Fibroblast of lung (primary cell): ENCODE data around the gene ZDHHC6. TPM values are rescaled to one million over a fixed set of nuclear protein-coding genes. Genes with fewer than 3 reads are reported as not detected.

Experiments used
- DNase-seq, 2 donors: peaks; one replicate each; pipeline versions ENCODE4 v3.0.0 to v3.0.0-alpha.2; 2010; ENCODE audit warnings: low read depth in 2 of 2
- H2AFZ ChIP-seq: 2 replicates; pipeline ENCODE4 v1.5.1; 2012; ENCODE audit warnings: low read length, control low read depth, inconsistent platforms
- H3K27ac ChIP-seq: 2 replicates; pipeline ENCODE4 v1.5.1; 2011; ENCODE audit warnings: low read length, control low read depth; ENCODE audit not compliant: insufficient read depth
- H3K27me3 ChIP-seq: 2 replicates; pipeline ENCODE4 v1.5.1; 2011; ENCODE audit warnings: mild to moderate bottlenecking, low read length; ENCODE audit not compliant: control insufficient read depth, insufficient read depth
- H3K36me3 ChIP-seq: 2 replicates; pipeline ENCODE4 v1.5.1; 2011; ENCODE audit warnings: low read length; ENCODE audit not compliant: control insufficient read depth, insufficient read depth
- H3K4me1 ChIP-seq: 2 replicates; pipeline ENCODE4 v1.5.1; 2011; ENCODE audit warnings: low read length; ENCODE audit not compliant: control insufficient read depth, insufficient read depth; ENCODE audit errors: extremely low read depth
- H3K4me2 ChIP-seq: 2 replicates; pipeline ENCODE4 v1.5.1; 2011; ENCODE audit warnings: low read length, control low read depth; ENCODE audit not compliant: insufficient read depth; ENCODE audit errors: extremely low read depth
- H3K4me3 ChIP-seq, 4 experiments: fragments of 200-600 bp in 1 of 4; sonication (generic) in 1 of 4; replicated peaks in 1 of 4; 2 replicates each; pipeline ENCODE4 v1.5.1; 2011 to 2016; ENCODE audit warnings: low read length in 4 of 4, low read depth in 3 of 4, mild to moderate bottlenecking in 3 of 4, control low read depth in 2 of 4, inconsistent platforms in 1 of 4, mixed read lengths in 1 of 4; ENCODE audit not compliant: insufficient read depth in 1 of 4; ENCODE audit errors: control extremely low read depth in 1 of 4
- H3K79me2 ChIP-seq: 2 replicates; pipeline ENCODE4 v1.5.1; 2012; ENCODE audit warnings: mild to moderate bottlenecking, low read length, inconsistent platforms; ENCODE audit not compliant: control insufficient read depth, insufficient read depth
- H3K9ac ChIP-seq: 2 replicates; pipeline ENCODE4 v1.5.1; 2011; ENCODE audit warnings: mild to moderate bottlenecking, low read length, control low read depth; ENCODE audit not compliant: insufficient read depth
- H3K9me3 ChIP-seq: 2 replicates; pipeline ENCODE4 v1.5.1; 2012; ENCODE audit warnings: low read depth, low read length; ENCODE audit not compliant: control insufficient read depth, insufficient read depth
- H4K20me1 ChIP-seq: 2 replicates; pipeline ENCODE4 v1.5.1; 2011; ENCODE audit warnings: low read length; ENCODE audit not compliant: control insufficient read depth, insufficient read depth; ENCODE audit errors: extremely low read depth
- CTCF ChIP-seq, 2 donors: IDR thresholded peaks in 1 of 2; conservative IDR thresholded peaks in 1 of 2; 1 replicate in 1 of 2; 2 replicates in 1 of 2; pipeline ENCODE4 v1.5.1; 2011 to 2012; ENCODE audit warnings: low read length in 2 of 2, control low read depth in 1 of 2, inconsistent platforms in 1 of 2, low read depth in 1 of 2, mild to moderate bottlenecking in 1 of 2
- EZH2 ChIP-seq: IDR thresholded peaks from 2 replicates; pipeline ENCODE4 v1.5.1; 2012; ENCODE audit warnings: low read length, control low read depth, mild to moderate bottlenecking; ENCODE audit errors: missing control alignments
- polyA plus RNA-seq, 2 donors: library from polyadenylated mRNA; depleted of rRNA in 1 of 2; stranded (reverse) in 1 of 2; unstranded in 1 of 2; fragments of >200 nt; gene quantifications; 2 replicates each; pipeline ENCODE4 v1.2.1, GENCODE V29; 2011 to 2012; ENCODE audit warnings: missing spikeins in 1 of 2
- total RNA-seq: library from RNA; depleted of rRNA; stranded (reverse); fragments of >200 nt; gene quantifications from 2 replicates; pipeline ENCODE4 v1.2.1, GENCODE V29; 2014

Gene ZDHHC6
- total and polyA plus RNA-seq, 2 donors (not counting 1 experiment from before 2014, with no cell fraction given) = 29.9 to 37.8 TPM

GRCh38 chr10:112454910-112455779 is 8.4 kb upstream of the ZDHHC6 start:
- Histone ChIP-seq H3K9ac (no peak overlapping the region), H3K79me2 (peaks cover 2% of the 10 kb centered on the region), H3K9me3 (no peaks in the 10 kb centered on the region), H3K4me2 (no peak overlapping the region), H3K27ac (no peak overlapping the region), H3K36me3 (no peaks in the 10 kb centered on the region), H2AFZ (no peak overlapping the region), H3K4me3 (no peak overlapping the region), H3K27me3 (no peaks in the 10 kb centered on the region), H4K20me1 (no peaks in the 10 kb centered on the region), H3K4me1 (no peaks in the 10 kb centered on the region)
- TF ChIP-seq EZH2 (no peak), CTCF (conservative IDR thresholded peaks at IDR 0.05 in 1 of 2, IDR thresholded peaks at IDR 0.05 in 1 of 2; ENCODE audit: low read depth in 1 of 2, low read length in 2 of 2) (no peak)
- DNase-seq = no peak

- Histone ChIP-seq H3K36me3 (peaks cover 3% of the 10 kb centered on the region), H3K27ac (no peak overlapping the region), H3K27me3 (no peaks in the 10 kb centered on the region), H3K4me2 (no peak overlapping the region), H3K9me3 (no peaks in the 10 kb centered on the region), H3K9ac (no peak overlapping the region), H2AFZ (no peak overlapping the region), H4K20me1 (no peaks in the 10 kb centered on the region), H3K79me2 (peaks cover 42% of the 10 kb centered on the region), H3K4me1 (peaks cover 3% of the 10 kb centered on the region), H3K4me3 (no peak overlapping the region)
- TF ChIP-seq CTCF (conservative IDR thresholded peaks at IDR 0.05 in 1 of 2, IDR thresholded peaks at IDR 0.05 in 1 of 2; ENCODE audit: low read depth in 1 of 2, low read length in 2 of 2) (no peak), EZH2 (no peak)
- no peak for DNase-seq
Measured at GRCh38 chr10:112448888-112449287, 2.2 kb upstream of the ZDHHC6 start.

GRCh38 chr10:112447620-112447928 is 860 bp upstream of the ZDHHC6 start:
- Histone ChIP-seq H3K27me3 (no peaks in the 10 kb centered on the region), H3K36me3 (peaks cover 3% of the 10 kb centered on the region), H4K20me1 (no peaks in the 10 kb centered on the region), H3K79me2 (peaks cover 42% of the 10 kb centered on the region), H3K9me3 (no peaks in the 10 kb centered on the region), H2AFZ (peak overlapping the region; percentile 88), H3K27ac (peak overlapping the region; percentile 96), H3K4me3 (peak overlapping the region; percentile 83 to 99 (median 97)), H3K4me2 (peak overlapping the region; percentile 80), H3K9ac (peak overlapping the region; percentile 81), H3K4me1 (peaks cover 3% of the 10 kb centered on the region)
- no peak for DNase-seq
- TF ChIP-seq EZH2 (no peak), CTCF (conservative IDR thresholded peaks at IDR 0.05 in 1 of 2, IDR thresholded peaks at IDR 0.05 in 1 of 2; ENCODE audit: low read depth in 1 of 2, low read length in 2 of 2) (no peak)
